Measurements from ENCODE around the gene PXMP4. TPM values are rescaled to one million over a fixed set of nuclear protein-coding genes. Genes with fewer than 3 reads are reported as not detected.

Gene PXMP4
- total RNA-seq, 1 experiment from 2014 or later = 5.7 TPM

GRCh38 chr20:33707668-33708067 is 12.4 kb downstream of the PXMP4 start:
- Histone ChIP-seq H3K79me1 (ENCODE audit: insufficient read depth, low read depth, low read length, poor library complexity, severe bottlenecking) (no peaks in the 10 kb centered on the region), H3K9me3 (ENCODE audit: control insufficient read depth, low read depth, low read length) (no peaks in the 10 kb centered on the region), H4K8ac (replicated peaks; ENCODE audit: insufficient read length, low read depth, low read length) (no peak overlapping the region), H3K27ac (ENCODE audit: insufficient read length, low read depth, low read length) (no peak overlapping the region), H2BK12ac (ENCODE audit: insufficient read length, low read depth, low read length) (no peak overlapping the region), H3K79me2 (ENCODE audit: insufficient read depth, low read length) (no peaks in the 10 kb centered on the region), H2AK5ac (ENCODE audit: insufficient read length, low read length) (no peak overlapping the region), H3K4me2 (ENCODE audit: insufficient read depth, insufficient read length, low read length) (no peak overlapping the region), H2BK5ac (ENCODE audit: insufficient read length, low read length) (no peak overlapping the region), H3K14ac (ENCODE audit: insufficient read depth, low read length) (no peak overlapping the region), H3K23me2 (ENCODE audit: insufficient read length, low read depth, low read length, poor library complexity, severe bottlenecking) (no peaks in the 10 kb centered on the region), H3K18ac (ENCODE audit: insufficient read length, low read depth, low read length) (no peak overlapping the region), H3K56ac (ENCODE audit: insufficient read length, low read depth, low read length) (no peak overlapping the region), H2BK20ac (ENCODE audit: low read depth, low read length, poor library complexity, severe bottlenecking) (no peak overlapping the region), H2BK15ac (ENCODE audit: low read depth, low read length) (no peak overlapping the region), H3K4me1 (ENCODE audit: insufficient read depth, low read length) (no peaks in the 10 kb centered on the region; the same call in 1 of the 2 replicates), H4K20me1 (ENCODE audit: control insufficient read depth, insufficient read depth, insufficient read length) (no peaks in the 10 kb centered on the region), H2BK120ac (ENCODE audit: low read depth, low read length, poor library complexity, severe bottlenecking) (no peak overlapping the region), H3K9ac (ENCODE audit: extremely low read depth, insufficient read length, low read length) (no peak overlapping the region), H3K4ac (ENCODE audit: low read depth, low read length) (no peak overlapping the region), H2AFZ (ENCODE audit: low read length) (no peak overlapping the region), H3T11ph (ENCODE audit: low read length) (no peak overlapping the region), H3K23ac (ENCODE audit: insufficient read length, low read depth, low read length) (no peak overlapping the region), H3K27me3 (ENCODE audit: insufficient read depth, low read length) (no peaks in the 10 kb centered on the region), H4K91ac (ENCODE audit: insufficient read length, low read depth, low read length) (no peak overlapping the region), H4K5ac (ENCODE audit: insufficient read length, low read depth, low read length) (no peak overlapping the region)
- TF ChIP-seq, protein P1, sequence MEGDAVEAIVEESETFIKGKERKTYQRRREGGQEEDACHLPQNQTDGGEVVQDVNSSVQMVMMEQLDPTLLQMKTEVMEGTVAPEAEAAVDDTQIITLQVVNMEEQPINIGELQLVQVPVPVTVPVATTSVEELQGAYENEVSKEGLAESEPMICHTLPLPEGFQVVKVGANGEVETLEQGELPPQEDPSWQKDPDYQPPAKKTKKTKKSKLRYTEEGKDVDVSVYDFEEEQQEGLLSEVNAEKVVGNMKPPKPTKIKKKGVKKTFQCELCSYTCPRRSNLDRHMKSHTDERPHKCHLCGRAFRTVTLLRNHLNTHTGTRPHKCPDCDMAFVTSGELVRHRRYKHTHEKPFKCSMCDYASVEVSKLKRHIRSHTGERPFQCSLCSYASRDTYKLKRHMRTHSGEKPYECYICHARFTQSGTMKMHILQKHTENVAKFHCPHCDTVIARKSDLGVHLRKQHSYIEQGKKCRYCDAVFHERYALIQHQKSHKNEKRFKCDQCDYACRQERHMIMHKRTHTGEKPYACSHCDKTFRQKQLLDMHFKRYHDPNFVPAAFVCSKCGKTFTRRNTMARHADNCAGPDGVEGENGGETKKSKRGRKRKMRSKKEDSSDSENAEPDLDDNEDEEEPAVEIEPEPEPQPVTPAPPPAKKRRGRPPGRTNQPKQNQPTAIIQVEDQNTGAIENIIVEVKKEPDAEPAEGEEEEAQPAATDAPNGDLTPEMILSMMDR (conservative IDR thresholded peaks at IDR 0.05) = no peak
- H3K36me3 Mint-ChIP-seq (ENCODE audit: insufficient read depth in 1 of 3, low read depth in 3 of 3) = peaks cover 2 to 6% (median 4%) of the 10 kb centered on the region in 3 experiments; a peak in 3 of 7 replicates
- H3K4me1 Mint-ChIP-seq = peaks cover 13 to 25% of the 10 kb centered on the region in 2 experiments
- whole genome bisulfite sequencing (ENCODE audit: extremely low coverage, insufficient read length, low lambda C conversion rate) = no CpG with 5 or more reads among the region's 11 CpGs
- H3K27me3 Mint-ChIP-seq (ENCODE audit: low read depth) = peaks cover 3% of the 10 kb centered on the region; the same call in 1 of the 2 replicates
- H3K27ac Mint-ChIP-seq = peak overlapping the region in 1 of 3 experiments; percentile 35; a peak in 1 of 7 replicates
- no peak overlapping the region for H3K4me3 Mint-ChIP-seq
- no peak for DNase-seq
- peaks cover 0 to 11% of the 10 kb centered on the region in 2 experiments; a peak in 3 of 5 replicates for H3K9me3 Mint-ChIP-seq
